Activated CD4-positive, alpha-beta T cell treated with anti-CD3 and anti-CD28 coated beads, Interleukin-2, amount 50 U/mL, for 24 hours (primary cell): ENCODE measurements around the gene PML.

Source experiments
- DNase-seq, 2 donors: peaks; one replicate each; pipeline ENCODE4 v3.0.0-alpha.2; 2020; ENCODE audit warnings: low read depth in 1 of 2, low spot score in 1 of 2

The PML gene

GRCh38 chr15:73994413-73994883 is at the start of gene PML:
Gene PML, plus strand, starts transcription at chr15:73994716. Its CDS starts 97 bp downstream, at chr15:73994813.
- peak; percentile 68 to 92 for DNase-seq

- DNase-seq: no peak
Observed at GRCh38 chr15:73945130-73945508, 49.4 kb upstream of the PML start.

GRCh38 chr15:73946046-73946721 is 48.3 kb upstream of the PML start:
- no peak for DNase-seq

- DNase-seq: no peak
Observed at GRCh38 chr15:73946795-73947370, 47.6 kb upstream of the PML start.

GRCh38 chr15:73947651-73948050 is 46.9 kb upstream of the PML start:
- no peak for DNase-seq

- DNase-seq: no peak
Observed at GRCh38 chr15:73948396-73948795, 46.1 kb upstream of the PML start.

- DNase-seq: no peak
Observed at GRCh38 chr15:73948982-73949381, 45.5 kb upstream of the PML start.

GRCh38 chr15:73949496-73949895 is 45.0 kb upstream of the PML start:
- no peak for DNase-seq

- DNase-seq: no peak
Observed at GRCh38 chr15:73950479-73950830, 44.1 kb upstream of the PML start.

- DNase-seq: peak; percentile 44 to 49
Observed at GRCh38 chr15:73950831-73951561, 43.5 kb upstream of the PML start.

- DNase-seq: no peak
Observed at GRCh38 chr15:73951601-73952000, 42.9 kb upstream of the PML start.

- DNase-seq: no peak
Observed at GRCh38 chr15:73952171-73952912, 42.2 kb upstream of the PML start.

- no peak for DNase-seq
Observed at GRCh38 chr15:73952913-73953750, 41.4 kb upstream of the PML start.

- DNase-seq: no peak
Observed at GRCh38 chr15:73954188-73955145, 40.0 kb upstream of the PML start.

GRCh38 chr15:73955326-73955725 is 39.2 kb upstream of the PML start:
- no peak for DNase-seq

- no peak for DNase-seq
Observed at GRCh38 chr15:73955861-73956742, 38.4 kb upstream of the PML start.

- DNase-seq: no peak
Observed at GRCh38 chr15:73956743-73957135, 37.8 kb upstream of the PML start.

GRCh38 chr15:73957276-73957675 is 37.2 kb upstream of the PML start:
- no peak for DNase-seq

GRCh38 chr15:73957785-73958184 is 36.7 kb upstream of the PML start:
- DNase-seq: no peak
